ENCODE data around the gene TGFBR1.

Gene TGFBR1

DNA sequence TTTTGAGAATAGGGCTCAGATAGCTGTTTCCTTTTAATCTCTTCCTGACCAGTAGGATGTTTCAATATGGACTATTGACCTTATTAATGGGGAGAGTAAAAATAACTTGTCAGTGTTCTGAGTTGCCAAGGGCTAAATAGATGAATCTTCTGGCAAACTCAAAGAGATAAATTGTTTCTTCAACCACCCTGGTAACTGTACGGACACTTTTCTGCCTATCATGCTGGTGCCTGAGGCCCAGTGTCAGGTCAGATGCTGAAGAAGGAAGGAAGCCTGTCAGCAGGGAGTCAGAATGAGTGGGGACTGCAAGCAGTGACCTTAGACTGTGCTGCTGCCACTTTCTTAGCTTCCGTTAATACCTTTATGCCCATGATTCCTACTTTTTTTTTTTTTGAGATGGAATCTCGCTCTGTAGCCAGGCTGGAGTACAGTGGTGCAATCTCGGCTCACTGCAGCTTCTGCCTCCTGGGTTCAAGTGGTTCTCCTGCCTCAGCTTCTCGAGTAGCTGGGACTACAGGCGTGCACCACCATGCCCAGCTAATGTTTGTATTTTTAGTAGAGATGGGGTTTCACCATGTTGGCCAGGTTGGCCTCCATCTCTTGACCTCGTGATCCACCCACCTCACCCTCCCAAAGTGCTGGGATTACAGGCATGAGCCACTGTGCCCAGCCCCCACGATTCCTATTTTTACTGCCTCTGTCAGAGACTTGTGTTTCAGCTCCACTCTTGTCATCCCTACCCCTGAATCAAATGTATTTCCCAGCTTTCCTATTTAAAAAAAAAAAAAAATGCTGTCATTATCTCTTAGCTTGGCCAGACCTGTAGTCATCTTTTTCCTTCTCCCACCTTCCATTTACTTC, 33.7 kb downstream of the TGFBR1 start:
- no peak overlapping the region for H3K4me3 ChIP-seq (replicated peaks; ENCODE audit: low read depth, low read length)
- no peak for DNase-seq (ENCODE audit: extremely low read depth, low read depth)
- TF ChIP-seq, protein P1, sequence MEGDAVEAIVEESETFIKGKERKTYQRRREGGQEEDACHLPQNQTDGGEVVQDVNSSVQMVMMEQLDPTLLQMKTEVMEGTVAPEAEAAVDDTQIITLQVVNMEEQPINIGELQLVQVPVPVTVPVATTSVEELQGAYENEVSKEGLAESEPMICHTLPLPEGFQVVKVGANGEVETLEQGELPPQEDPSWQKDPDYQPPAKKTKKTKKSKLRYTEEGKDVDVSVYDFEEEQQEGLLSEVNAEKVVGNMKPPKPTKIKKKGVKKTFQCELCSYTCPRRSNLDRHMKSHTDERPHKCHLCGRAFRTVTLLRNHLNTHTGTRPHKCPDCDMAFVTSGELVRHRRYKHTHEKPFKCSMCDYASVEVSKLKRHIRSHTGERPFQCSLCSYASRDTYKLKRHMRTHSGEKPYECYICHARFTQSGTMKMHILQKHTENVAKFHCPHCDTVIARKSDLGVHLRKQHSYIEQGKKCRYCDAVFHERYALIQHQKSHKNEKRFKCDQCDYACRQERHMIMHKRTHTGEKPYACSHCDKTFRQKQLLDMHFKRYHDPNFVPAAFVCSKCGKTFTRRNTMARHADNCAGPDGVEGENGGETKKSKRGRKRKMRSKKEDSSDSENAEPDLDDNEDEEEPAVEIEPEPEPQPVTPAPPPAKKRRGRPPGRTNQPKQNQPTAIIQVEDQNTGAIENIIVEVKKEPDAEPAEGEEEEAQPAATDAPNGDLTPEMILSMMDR (IDR thresholded peaks at IDR 0.05; ENCODE audit: low read depth, low read length, missing control alignments) = no peak

DNA sequence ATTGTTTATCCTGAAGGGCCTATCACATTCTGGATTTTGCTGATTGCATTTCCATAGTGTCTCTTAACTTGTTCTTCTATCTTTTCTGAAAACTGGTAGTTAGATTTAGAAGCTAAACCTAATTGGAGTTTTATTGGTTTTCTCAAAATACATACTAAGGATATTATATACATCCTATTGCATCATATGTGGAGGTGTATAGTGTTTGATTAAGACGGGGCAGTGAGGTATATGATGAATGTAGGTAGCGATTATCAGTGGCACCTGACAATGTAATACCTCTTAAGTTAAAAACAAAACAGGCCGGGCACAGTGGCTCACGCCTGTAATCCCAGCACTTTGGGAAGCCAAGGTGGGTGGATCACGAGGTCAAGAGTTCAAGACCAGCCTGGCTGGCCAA, 35.0 kb downstream of the TGFBR1 start:
- no peak overlapping the region for H3K4me3 ChIP-seq (replicated peaks; ENCODE audit: low read depth, low read length)
- TF ChIP-seq, protein P1 (IDR thresholded peaks at IDR 0.05; ENCODE audit: low read depth, low read length, missing control alignments) = no peak
- no peak for DNase-seq (ENCODE audit: extremely low read depth, low read depth)

DNA sequence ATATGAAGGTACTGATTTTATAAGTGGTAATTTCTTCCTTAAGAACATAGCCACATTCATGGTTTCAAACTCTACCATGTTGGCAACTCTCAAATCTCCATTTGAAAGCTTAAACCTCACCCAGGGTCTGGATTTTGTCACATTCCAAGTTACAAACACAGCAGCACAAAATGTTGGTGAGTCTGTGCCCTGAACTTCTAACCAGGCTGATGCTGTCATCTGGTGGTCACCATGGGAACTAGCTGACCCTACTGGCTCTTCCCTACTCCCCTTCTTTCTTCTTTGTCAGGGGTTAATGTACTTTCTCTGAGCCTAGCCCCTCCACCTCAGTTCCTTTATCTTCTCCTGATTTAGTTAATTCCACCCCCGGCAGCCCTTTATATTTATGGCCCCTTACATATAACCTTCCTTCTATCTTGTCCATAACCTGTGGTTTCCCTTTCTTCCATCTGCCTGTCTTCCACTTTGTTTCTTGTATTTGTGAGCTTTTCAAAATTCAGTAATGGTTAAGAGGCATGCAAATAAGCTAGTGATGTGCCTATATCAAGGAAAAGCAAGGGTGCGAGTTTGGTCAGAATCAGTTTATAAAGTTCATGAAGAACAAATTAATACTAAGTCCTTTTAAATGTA, 35.9 kb downstream of the TGFBR1 start:
- peak; percentile 24 for DNase-seq (ENCODE audit: extremely low read depth, low read depth)
- TF ChIP-seq, protein P1 (IDR thresholded peaks at IDR 0.05; ENCODE audit: low read depth, low read length, missing control alignments) = peak; percentile 91
- no peak overlapping the region for H3K4me3 ChIP-seq (replicated peaks; ENCODE audit: low read depth, low read length)

DNA sequence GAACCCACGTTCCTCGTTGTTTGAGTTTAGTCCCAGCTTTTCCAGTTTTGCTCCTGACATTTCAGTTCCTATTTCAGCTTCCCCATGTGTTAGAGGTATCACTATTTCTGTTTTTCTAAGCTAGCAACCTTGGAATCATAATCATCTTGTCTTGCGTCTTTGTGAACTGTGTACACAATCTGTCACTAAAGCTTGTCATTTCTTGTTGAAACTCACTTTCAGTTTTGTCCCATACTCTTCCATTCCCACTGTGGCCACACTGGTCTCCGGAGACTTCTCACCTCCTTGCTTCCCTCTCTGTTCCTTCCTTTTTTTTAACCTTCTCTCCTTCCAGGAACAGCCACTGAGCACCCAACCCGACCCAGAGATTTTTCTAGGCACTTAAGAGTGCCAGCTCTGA, 36.9 kb downstream of the TGFBR1 start:
- no peak for DNase-seq (ENCODE audit: extremely low read depth, low read depth)
- TF ChIP-seq, protein P1 (IDR thresholded peaks at IDR 0.05; ENCODE audit: low read depth, low read length, missing control alignments) = no peak
- H3K4me3 ChIP-seq (replicated peaks; ENCODE audit: low read depth, low read length) = no peak overlapping the region

DNA sequence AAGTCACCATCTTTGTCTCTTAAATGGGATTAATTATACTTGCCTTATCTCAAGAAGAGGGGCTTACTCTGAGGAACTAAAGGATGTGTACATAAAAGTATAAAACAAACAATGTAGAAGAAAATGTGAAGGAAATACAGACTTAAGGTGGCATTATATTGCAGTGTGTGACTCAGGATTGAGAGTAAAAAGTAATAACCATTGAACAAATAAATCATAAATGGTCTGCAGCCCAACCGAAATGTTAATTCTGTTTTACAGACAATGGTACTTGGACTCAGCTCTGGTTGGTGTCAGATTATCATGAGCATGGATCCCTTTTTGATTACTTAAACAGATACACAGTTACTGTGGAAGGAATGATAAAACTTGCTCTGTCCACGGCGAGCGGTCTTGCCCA, 37.4 kb downstream of the TGFBR1 start:
- TF ChIP-seq, protein P1 (IDR thresholded peaks at IDR 0.05; ENCODE audit: low read depth, low read length, missing control alignments) = no peak
- H3K4me3 ChIP-seq (replicated peaks; ENCODE audit: low read depth, low read length) = no peak overlapping the region
- DNase-seq (ENCODE audit: extremely low read depth, low read depth) = no peak

DNA sequence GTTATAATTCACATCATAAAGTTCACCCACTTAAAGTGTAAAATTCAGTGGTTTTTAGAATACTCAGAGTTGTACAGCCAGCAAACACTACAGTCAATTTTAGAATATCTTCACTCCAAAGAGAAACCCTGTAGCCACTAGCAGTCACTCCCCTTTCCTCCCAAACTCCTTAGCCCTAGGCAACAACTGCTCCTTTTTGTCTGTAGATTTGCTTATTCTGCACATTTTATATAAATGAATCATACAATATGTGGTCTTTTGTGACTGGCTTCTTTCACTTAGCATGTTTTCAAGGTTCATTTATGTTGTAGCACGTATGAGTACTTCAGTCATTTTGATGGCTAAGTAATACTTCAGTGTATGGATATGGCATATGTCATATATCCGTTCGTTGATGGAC, 38.7 kb downstream of the TGFBR1 start:
- TF ChIP-seq, protein P1 (IDR thresholded peaks at IDR 0.05; ENCODE audit: low read depth, low read length, missing control alignments) = no peak
- no peak overlapping the region for H3K4me3 ChIP-seq (replicated peaks; ENCODE audit: low read depth, low read length)

More for the DNA sequence above, 38.7 kb downstream of the TGFBR1 start:
- DNase-seq (ENCODE audit: extremely low read depth, low read depth) = no peak

Data from HFF-Myc (cell line).